HG02938 (cell line): ENCODE data around the gene MYO5C.
"Not testable (repeated sequence)": the region's sequence is repeated elsewhere in the genome, so short reads cannot be mapped to it uniquely, and the experiment has no call there.

Experiments
- ATAC-seq: cut with Tn5 transposase; IDR thresholded peaks from one replicate; pipeline ENCODE4 v1.9.1; 2021; ENCODE audit warnings: mild to moderate bottlenecking, moderate library complexity; ENCODE audit not compliant: unreplicated experiment

The MYO5C gene

GRCh38 chr15:52243697-52244555, 51.7 kb downstream of the MYO5C start:
- no peak for ATAC-seq

DNA sequence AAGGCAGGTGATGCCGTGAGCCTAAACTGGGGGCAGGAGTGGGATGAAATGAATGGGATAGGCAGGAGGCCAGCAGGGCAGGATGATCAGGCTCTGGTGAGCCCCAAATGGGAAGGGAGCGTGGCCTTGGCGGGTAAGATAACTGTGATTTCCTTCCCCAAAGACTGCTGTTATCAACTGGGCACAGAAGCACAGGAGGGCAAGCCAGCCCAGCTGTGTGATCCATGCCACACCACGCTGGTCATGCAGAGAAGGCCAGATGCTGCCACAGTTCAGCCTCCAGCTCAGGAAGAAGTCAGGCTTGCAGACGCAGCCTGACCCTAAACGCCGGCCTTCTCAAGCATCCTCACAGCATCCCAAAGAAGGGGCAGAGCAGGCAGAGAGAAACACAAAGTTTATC, 52.3 kb downstream of the MYO5C start:
- no peak for ATAC-seq

DNA sequence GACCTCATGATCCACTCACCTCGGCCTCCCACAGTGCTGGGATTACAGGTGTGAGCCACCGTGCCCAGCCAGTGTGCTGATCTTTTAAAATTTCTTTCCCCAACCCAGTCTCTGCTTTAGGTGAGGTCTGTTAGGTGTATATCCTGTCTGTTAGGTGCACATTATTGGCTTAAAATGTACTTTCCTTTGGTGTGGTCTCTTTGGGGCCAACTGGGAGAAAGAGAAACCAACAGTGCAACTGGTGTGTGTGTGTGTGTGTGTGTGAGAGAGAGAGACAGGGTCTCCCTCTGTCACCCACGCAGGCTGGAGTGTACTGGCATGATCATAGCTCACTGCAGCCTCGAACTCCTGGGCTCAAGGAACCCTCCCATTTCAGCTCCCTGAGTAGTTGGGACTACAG, 54.1 kb downstream of the MYO5C start:
- no peak for ATAC-seq

- ATAC-seq: no peak
Measured at GRCh38 chr15:52240166-52240565, 55.4 kb downstream of the MYO5C start.

DNA sequence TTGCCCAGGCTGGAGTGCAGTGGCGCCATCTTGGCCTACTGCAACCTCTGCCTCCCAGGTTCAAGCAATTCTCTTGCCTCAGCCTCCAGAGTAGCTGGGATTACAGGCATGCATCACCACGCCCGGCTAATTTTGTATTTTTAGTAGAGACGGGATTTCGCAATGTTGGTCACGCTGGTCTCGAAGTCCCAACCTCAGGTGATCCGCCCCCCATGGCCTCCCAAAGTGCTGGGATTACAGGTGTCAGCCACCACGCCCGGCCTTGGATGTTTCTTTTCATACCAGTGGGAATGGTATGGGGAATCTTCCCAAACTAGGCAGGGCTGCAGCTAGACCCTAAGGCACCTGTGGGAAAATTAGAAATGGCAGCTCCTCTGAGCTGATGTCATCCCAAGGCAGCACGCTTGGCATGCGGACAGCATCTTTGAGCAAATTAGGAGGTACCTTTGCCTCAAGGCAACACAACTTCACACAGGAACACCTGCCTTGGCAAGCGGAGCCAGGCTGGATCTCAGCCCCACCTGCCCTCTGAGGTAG, 56.5 kb downstream of the MYO5C start:
- ATAC-seq: not testable (repeated sequence)

DNA sequence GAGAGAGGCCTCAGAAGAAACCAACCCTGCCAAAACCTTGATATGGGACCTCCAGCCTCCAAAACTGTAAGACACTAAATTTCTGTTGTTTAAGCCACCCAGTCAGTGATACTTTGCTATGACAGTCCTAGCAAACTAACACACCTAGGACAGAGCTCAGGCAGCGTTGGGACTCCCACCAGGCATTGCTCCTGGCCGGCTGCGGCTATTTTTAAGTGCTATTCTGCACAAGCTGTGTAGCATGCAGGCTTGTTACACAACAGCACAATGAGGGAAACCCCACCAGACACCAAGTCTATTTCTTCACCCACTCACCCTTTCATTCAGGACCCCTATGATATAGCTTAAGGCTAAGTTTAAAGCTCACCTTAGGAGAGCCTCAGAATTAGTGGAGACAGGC, 57.5 kb downstream of the MYO5C start:
- ATAC-seq: no peak

- ATAC-seq: no peak
Measured at GRCh38 chr15:52236013-52236412, 59.6 kb downstream of the MYO5C start.

DNA sequence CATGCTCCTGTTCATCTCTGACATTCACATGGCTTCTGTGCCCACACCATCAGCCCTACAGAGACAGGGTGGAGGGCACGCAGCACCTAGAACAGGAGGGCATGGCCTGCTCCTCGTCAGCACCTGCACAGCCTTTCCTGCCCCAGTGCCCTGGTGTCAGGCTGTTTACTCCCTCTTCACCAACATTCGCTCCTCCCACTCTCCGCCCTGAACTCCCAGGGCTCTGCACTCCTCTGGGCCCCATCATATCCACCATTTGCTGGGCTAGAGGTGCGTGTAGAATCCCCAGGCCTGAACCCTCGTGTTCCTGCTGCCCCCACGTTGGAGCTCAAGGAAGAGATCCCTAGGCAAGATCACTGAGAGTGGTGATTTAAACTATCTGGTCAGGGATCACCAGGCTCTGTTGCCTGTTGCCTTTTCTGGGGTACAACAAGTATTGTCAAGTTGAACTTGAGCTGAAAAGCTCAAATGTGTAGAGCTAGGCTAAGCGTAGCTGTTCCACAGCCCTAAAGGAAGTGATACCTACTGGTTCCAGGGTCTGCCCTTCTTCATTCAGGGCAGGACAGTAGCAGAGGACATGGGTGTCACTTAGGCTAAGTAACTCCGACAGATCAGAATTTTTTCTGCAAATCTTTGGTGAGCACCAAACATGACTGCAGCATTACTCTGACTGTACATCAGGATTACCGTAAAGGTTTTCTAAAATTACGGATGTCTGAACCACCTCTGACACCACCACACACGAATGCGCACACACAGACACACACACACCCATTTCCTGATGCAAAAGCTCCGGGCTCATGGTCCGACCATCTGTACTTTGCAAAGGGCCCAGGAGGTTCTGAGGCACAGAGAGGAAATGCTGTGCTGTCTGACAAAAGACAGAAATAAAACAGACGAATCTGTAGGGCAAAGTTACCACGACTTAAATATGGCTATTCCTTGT, 60.7 kb downstream of the MYO5C start:
- ATAC-seq: no peak

DNA sequence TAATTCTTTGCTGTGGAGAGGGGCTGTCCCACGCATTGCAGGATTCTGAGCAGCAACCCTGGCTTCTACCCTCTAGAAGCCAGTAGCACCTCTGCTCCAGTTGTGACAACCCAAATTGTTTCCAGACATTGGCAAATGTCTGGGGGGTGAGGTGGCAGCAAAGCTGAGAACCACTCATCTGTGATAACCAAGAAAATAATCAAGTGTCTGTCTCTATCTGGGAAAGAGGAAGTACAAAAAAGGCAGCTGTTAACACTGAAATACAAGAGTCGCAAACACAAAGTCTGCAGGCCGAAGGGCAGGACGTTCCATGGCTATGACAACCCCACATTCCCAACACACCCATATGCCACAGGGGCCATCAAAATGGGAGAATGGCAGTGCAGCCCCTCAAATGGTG, 62.2 kb downstream of the MYO5C start:
- no peak for ATAC-seq

DNA sequence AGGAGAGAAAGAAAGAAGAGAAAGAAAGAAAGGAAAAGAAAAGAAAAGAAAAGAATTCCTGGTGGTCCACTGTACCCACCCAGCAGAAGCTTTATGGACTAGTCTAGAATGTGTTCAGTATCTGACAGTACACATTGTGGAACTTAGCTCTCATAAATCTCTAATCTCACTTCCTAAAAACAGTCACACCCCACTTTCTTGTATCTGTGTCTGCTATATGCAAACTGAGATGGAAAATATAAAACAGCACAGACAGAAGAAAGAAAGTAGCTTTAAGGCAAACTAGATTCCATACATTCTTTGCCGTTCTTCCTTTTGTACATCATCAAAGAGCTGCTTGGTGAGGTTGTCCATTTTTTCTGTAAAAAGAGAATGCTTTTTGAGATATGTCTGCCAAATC, 63.3 kb downstream of the MYO5C start:
- ATAC-seq: peak; percentile 72

DNA sequence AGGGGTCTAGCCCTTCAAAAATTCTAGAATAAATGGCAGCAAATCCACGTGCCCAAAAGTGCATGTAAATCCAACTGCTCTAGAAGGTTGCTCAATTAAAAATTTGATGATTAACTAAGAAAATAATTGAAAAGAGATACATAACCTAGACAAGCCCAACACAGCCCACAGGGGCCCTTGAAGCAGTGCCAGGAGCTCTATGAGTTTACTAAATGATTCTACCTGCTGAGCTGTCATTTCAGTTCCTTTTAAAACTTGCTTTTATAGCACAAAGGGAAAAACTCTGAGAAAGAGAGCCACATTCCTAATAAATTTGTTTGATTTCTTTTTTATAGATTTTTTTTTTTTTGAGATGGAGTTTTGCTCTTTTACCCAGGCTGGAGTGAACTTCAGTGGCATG, 65.5 kb downstream of the MYO5C start:
- ATAC-seq: no peak

DNA sequence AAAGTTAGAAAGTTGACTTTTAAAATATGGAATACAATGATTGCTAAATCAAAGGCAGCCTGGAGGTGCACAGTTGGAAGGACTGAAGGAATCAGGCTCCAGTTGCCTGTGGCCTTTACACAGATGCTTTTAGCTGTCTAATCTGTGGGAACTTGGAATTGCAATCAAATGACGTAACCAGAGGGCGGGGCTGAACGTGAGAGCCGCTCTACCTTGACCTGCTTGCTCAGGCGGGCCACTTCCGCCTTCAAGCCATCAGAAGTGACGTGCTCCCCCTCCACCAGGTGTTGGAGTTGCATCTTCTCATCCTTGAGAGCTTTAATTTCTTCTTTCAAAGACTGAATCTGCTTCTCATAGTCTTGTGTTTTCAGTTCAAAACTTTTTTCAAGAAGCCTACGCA, 66.7 kb downstream of the MYO5C start:
- no peak for ATAC-seq

GRCh38 chr15:52227456-52227855, 68.1 kb downstream of the MYO5C start:
- peak; percentile 82 for ATAC-seq

DNA sequence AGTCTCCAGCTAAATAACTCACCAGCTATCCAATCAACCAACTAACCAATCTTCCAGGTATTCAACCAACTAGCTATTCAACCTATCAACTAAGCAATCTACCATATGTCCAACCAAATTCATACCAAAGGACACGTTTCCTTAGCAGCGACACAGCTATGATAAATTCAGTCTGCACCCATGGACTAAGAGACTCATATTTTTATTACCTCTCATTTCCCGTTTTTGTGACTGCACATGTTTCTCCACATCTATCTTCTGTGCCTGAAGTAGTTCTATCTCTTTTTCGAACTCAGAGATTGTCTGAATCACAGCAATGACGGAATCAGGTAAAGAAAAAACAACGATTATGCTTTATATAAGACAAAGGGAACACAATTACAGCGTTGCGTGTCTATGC, 70.4 kb downstream of the MYO5C start:
- ATAC-seq: no peak

DNA sequence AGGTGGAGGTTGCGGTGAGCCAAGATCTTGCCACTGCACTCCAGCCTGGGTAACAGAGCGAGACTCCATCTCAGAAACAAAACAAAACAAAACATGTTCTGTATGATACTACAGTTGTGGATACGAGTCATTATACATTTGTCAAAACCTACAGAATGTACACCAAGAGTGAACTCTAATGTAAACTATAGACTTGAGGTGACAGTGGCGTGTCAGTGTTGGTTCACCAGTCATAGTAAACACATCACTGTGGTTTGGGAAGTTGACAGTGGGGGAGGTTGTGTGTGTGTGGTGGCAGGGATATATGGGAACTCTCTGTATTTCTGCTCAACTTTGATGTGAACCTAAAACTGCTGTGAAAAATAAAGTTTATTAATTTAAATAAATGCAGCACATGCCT, 71.4 kb downstream of the MYO5C start:
- no peak for ATAC-seq

GRCh38 chr15:52221730-52222129, 73.9 kb downstream of the MYO5C start:
- ATAC-seq: peak; percentile 76

DNA sequence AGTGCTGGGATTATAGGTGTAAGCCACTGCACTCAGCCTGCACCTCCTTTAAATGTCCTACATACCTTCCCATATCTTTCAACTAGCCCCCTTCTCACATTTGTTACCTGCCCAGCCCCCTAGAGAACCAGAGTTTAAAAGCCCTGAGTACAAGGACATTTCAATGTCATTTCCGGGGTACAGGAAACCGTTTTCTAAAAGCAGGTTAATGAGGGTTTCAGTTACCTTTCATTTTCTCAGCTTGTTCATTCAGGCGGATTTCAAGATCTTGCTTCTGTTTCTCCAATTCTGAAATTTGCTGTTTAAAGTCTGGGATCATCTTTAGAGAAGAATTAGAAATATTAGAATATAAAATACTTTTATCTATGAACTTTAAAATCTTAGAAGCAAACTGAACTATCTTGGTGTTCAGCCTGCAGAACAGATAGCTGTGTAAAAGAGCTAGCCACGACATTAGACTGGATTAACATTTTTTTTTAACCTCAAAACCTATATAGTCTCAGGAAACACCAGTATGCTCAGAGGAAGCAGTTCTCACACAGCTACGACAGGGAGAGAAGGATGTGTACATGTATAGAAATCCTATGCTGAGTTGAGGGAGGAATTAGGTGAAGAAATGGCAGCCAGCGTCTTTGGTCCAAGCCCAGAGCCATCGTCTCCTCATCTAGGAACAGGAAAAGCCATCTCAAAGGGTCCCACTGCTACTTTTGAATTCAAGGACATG, 74.5 kb downstream of the MYO5C start:
- peak; percentile 16 for ATAC-seq

GRCh38 chr15:52220251-52220650, 75.4 kb downstream of the MYO5C start:
- no peak for ATAC-seq

DNA sequence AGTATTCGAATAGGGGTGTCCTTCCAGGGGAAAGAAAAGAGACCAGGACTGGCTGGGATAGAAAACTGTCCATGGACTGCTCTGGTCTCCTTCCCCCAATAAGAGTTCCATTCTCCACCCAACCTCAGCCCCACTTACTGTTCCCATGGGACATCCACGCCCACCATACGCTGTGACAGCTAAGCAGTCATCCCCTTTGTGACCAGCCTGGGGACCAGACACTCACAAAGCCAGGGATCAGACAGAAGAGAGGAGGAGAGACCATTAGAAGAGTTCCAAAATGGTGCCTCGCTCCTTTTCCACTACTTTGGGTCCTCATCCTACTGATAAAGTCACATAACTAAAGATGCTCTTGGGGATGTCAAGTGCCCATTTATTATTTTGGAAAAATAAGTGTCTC, 76.8 kb downstream of the MYO5C start:
- no peak for ATAC-seq

DNA sequence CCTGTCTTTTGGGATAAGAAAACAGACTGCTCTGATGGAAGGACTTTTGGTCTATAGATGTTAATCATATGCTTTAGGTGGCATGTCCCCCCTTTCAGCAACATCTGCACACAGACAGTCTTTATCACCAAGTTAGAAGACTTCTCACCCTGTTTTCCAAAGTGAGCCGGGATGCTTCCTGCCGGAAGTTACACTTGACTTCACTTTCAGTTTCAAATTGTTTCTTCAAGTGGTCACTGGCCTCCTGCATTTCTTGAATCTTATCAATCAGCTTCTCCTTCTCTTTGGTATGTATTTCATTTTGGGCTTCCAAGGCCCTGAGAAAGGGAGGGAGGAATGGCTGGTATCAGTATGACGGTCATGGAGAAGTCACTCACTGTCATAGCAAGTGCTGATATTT, 77.2 kb downstream of the MYO5C start:
- no peak for ATAC-seq

- no peak for ATAC-seq
Measured at GRCh38 chr15:52217186-52217585, 78.4 kb downstream of the MYO5C start.
